GM12874 (cell line): Measurements from ENCODE around the gene CROCC.

ENCODE experiments used
- CTCF ChIP-seq: IDR thresholded peaks from 2 replicates; pipeline ENCODE4 v1.5.1; 2011; ENCODE audit warnings: low read depth, mild to moderate bottlenecking, control low read depth, low read length, moderate library complexity; ENCODE audit not compliant: insufficient read depth

CROCC gene

GRCh38 chr1:16972189-16972895 lies 50.6 kb downstream of the CROCC start:
- TF ChIP-seq CTCF: no peak

DNA sequence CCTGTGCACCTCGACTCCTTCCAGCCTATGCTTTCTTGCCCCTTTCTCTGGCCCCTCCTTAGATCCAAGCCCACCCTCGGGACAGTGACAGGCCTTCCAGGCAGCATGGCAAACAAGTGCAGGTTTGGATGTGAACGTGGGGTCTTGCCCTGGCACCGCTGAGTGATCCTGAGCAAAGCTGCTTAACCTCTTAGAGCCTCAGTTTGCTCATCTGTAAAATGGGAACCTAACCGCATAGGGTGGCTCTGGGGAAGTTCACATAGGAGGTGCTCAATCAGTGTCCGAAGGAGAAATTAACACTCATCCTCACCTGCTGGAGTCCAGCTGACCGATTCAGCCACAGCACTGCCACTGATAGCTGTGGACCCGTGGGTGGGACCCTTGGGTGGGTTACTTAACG lies 51.5 kb downstream of the CROCC start:
- TF ChIP-seq CTCF: no peak

DNA sequence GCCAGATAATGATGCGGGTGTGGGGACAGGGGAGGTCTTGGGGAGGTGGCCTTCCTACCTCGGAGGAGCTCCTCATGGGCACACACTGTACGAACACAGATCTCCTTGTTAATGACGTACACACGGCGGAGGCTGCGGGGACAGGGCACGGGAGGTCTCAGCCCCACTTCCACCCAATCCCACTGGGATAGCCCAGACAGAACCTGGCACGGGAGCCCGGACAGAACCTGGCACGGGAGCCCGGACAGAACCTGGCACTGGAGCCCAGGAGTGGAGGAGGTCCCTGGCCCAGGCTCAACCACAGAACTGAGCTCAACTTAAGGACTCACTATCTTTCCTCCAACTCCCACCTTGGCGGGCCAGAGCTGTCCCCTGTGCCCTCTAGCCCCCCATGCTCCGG lies 53.5 kb downstream of the CROCC start:
- no peak for TF ChIP-seq CTCF

- no peak for TF ChIP-seq CTCF
Observed at GRCh38 chr1:16975838-16976237, 54.1 kb downstream of the CROCC start.

DNA sequence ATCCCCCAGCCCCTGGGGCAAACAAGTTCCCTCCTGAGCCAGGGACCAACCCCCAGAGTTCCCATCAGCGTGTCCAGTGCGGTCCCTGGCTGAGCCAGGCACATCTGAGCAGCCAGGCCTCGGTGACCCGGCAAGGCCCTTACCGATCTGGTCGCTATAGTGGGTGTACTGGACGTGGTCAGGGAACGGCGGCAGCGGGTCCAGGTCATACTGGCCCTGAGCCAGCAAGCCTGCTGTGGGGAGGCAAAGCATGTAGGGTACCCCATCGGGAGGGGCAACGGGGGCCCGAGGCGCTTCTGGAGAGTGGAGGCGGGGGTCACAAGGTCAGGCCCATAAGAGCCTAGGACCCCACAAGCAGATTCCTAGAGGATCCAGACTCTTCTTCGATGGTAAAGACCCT lies 55.2 kb downstream of the CROCC start:
- TF ChIP-seq CTCF: no peak

- TF ChIP-seq CTCF: no peak
Observed at GRCh38 chr1:16977377-16977776, 55.6 kb downstream of the CROCC start.

DNA sequence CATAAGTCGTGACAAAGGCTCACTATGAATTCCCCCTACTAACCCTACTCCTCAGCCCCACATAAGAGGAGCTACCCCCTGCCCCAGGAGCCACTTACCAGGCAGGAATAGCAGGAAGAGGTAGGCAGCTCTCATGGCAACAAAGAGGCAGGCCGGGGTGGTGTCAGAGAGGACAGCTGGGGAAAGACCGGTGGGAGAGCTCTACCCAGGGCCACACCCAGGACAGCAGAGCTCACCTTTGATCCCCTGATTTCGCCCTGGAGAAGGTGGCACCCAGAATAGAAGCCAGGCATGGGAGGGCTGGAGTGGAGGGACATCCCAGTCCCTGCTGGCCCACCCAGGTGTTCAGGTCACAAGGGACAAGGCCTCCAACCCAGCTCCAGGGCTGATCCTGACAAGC lies 56.4 kb downstream of the CROCC start:
- no peak for TF ChIP-seq CTCF
